ENCODE measurements around the gene SLC25A23. TPM values are rescaled to one million over a fixed set of nuclear protein-coding genes. Genes with fewer than 3 reads are reported as not detected.

SLC25A23 gene
- total RNA-seq, 1 donor from 2014 or later: 30.2 TPM

- no peak overlapping the region for H3K27ac Mint-ChIP-seq (ENCODE audit: unreplicated experiment)
These were observed 41.0 kb downstream of the SLC25A23 start for GRCh38 chr19:6418562-6418932.

GRCh38 chr19:6417713-6418561, 41.7 kb downstream of the SLC25A23 start:
- Mint-ChIP-seq H3K9me3 (ENCODE audit: unreplicated experiment) (peaks cover 4% of the 10 kb centered on the region), H3K36me3 (ENCODE audit: unreplicated experiment) (no peaks in the 10 kb centered on the region), H3K4me3 (ENCODE audit: unreplicated experiment) (no peak overlapping the region), H3K27ac (ENCODE audit: unreplicated experiment) (no peak overlapping the region), H3K27me3 (ENCODE audit: unreplicated experiment) (peaks cover 3% of the 10 kb centered on the region), H3K4me1 (ENCODE audit: low read depth, unreplicated experiment) (peaks cover 10% of the 10 kb centered on the region)
- no peak for DNase-seq
- no peak for TF ChIP-seq CTCF (IDR thresholded peaks at IDR 0.05; ENCODE audit: partially characterized antibody, unreplicated experiment)

More at GRCh38 chr19:6418562-6418932, 41.0 kb downstream of the SLC25A23 start:
- H3K4me1 Mint-ChIP-seq (ENCODE audit: low read depth, unreplicated experiment): peaks cover 14% of the 10 kb centered on the region
- no peak for DNase-seq
- no peak for TF ChIP-seq CTCF (IDR thresholded peaks at IDR 0.05; ENCODE audit: partially characterized antibody, unreplicated experiment)
- H3K4me3 Mint-ChIP-seq (ENCODE audit: unreplicated experiment): no peak overlapping the region
- peaks cover 3% of the 10 kb centered on the region for H3K27me3 Mint-ChIP-seq (ENCODE audit: unreplicated experiment)
- H3K9me3 Mint-ChIP-seq (ENCODE audit: unreplicated experiment): peaks cover 4% of the 10 kb centered on the region
- H3K36me3 Mint-ChIP-seq (ENCODE audit: unreplicated experiment): no peaks in the 10 kb centered on the region

DNA sequence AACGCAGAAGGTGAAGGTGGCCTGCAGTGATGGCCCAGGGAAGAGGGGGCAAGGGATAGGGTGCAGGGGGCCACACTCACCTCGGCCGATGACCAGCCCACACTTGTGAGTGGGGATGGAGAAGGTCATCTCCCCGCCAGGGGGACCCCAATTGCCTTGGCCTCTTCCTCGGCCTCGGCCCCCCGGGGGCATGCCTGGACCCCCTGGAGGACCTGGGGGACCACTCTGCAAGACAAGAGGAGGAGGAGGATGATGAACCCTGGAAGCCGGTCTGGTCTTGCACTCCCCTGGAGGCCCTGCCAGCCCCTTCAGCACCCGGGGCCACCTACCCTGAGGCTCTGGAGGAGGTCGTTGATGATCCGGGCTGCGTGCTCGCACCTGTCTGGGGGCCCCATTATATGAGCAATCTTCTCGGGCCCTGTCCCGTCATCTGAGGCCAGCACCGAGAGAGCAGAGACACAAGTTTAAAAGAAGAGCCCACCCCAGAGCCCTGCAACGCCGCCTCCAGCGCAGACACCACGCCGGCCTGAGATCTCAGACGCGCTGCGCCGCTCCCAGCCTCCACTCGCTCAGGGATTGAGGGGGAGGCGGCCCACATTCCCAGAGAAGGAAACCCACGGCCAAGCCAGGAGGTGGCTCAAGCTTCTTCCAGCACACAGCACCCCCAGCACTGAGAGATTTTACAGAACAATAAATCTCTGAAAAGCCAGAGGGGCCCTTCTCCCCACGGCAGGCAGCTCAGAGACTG, 42.8 kb downstream of the SLC25A23 start:
- DNase-seq: no peak
- H3K4me1 Mint-ChIP-seq (ENCODE audit: low read depth, unreplicated experiment): peaks cover 1% of the 10 kb centered on the region
- H3K27ac Mint-ChIP-seq (ENCODE audit: unreplicated experiment): no peak overlapping the region
- H3K27me3 Mint-ChIP-seq (ENCODE audit: unreplicated experiment): peaks cover 3% of the 10 kb centered on the region
- no peak for TF ChIP-seq CTCF (IDR thresholded peaks at IDR 0.05; ENCODE audit: partially characterized antibody, unreplicated experiment)
- no peaks in the 10 kb centered on the region for H3K36me3 Mint-ChIP-seq (ENCODE audit: unreplicated experiment)
- no peak overlapping the region for H3K4me3 Mint-ChIP-seq (ENCODE audit: unreplicated experiment)
- peaks cover 2% of the 10 kb centered on the region for H3K9me3 Mint-ChIP-seq (ENCODE audit: unreplicated experiment)

DNA sequence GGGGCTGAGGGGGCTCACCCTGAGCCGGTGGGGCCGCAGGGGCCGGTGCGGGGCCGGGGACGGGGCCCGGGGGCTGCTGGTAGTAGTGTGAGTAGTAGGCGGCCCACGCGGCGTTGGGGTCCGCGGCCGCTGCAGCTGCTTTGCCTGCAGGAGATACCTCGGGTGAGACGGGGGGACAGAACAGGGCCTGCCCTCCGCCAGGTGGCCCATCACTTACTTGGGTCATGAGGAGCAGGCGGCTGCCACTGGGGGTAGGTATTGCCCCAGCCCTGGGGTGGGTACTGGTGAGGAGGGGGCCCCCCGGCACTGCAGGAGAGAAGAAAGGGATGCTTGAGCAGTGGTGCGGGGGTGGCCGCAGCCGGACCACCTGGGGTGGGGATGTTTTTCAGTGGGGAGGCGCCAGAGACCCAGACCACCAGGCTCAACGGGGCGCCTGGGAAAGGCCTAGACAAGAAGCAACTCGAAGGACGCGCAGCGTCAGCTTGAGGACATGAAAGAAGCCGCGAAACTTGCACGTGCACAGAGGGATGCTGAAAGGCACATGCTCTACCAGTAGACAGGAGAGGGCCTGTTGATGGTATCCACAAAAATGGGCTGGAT, 43.9 kb downstream of the SLC25A23 start:
- H3K36me3 Mint-ChIP-seq (ENCODE audit: unreplicated experiment): no peaks in the 10 kb centered on the region
- H3K27ac Mint-ChIP-seq (ENCODE audit: unreplicated experiment): no peak overlapping the region
- H3K4me1 Mint-ChIP-seq (ENCODE audit: low read depth, unreplicated experiment): peaks cover 1% of the 10 kb centered on the region
- H3K9me3 Mint-ChIP-seq (ENCODE audit: unreplicated experiment): peaks cover 2% of the 10 kb centered on the region
- peaks cover 3% of the 10 kb centered on the region for H3K27me3 Mint-ChIP-seq (ENCODE audit: unreplicated experiment)
- TF ChIP-seq CTCF (IDR thresholded peaks at IDR 0.05; ENCODE audit: partially characterized antibody, unreplicated experiment): no peak
- H3K4me3 Mint-ChIP-seq (ENCODE audit: unreplicated experiment): no peak overlapping the region
- DNase-seq: no peak
